Endodermal cell (in vitro differentiated cells): ENCODE measurements around the gene TSR2. TPM values are rescaled to one million over a fixed set of nuclear protein-coding genes. Genes with fewer than 3 reads are reported as not detected.
A peak's percentile ranks its signal among the peaks of the same experiment; 100 is the strongest.

Experiments
- DNase-seq: peaks from one replicate; pipeline ENCODE4 v3.0.0-alpha.2; 2017
- H3K27ac ChIP-seq: 2 replicates; pipeline ENCODE4 v1.5.1; 2013; ENCODE audit warnings: mild to moderate bottlenecking, low read depth, low read length, moderate library complexity
- H3K27me3 ChIP-seq: 2 replicates; pipeline ENCODE4 v1.6.1; 2013; ENCODE audit warnings: mild to moderate bottlenecking, low read length, moderate library complexity; ENCODE audit not compliant: insufficient read depth, control insufficient read depth, poor library complexity, severe bottlenecking
- H3K36me3 ChIP-seq: 2 replicates; pipeline ENCODE4 v1.7.0; 2013; ENCODE audit warnings: mild to moderate bottlenecking, low read length, moderate library complexity; ENCODE audit not compliant: control insufficient read depth, insufficient read depth
- H3K4me1 ChIP-seq: one replicate; pipeline ENCODE4 v1.7.0; 2013; ENCODE audit warnings: low read length; ENCODE audit not compliant: control insufficient read depth, insufficient read depth
- H3K4me3 ChIP-seq: 2 replicates; pipeline ENCODE4 v1.5.1; 2013; ENCODE audit warnings: mild to moderate bottlenecking, low read length, moderate library complexity
- H3K9ac ChIP-seq: 2 replicates; pipeline ENCODE4 v1.6.1; 2013; ENCODE audit warnings: mild to moderate bottlenecking, low read length, moderate library complexity; ENCODE audit not compliant: poor library complexity, severe bottlenecking; ENCODE audit errors: extremely low read depth
- H3K9me3 ChIP-seq: 2 replicates; pipeline ENCODE4 v1.6.1; 2013; ENCODE audit warnings: mild to moderate bottlenecking, low read length, moderate library complexity; ENCODE audit not compliant: control insufficient read depth
- H3K27ac Mint-ChIP-seq: 2 replicates; pipeline ENCODE4 v1.8.0; 2020; ENCODE audit warnings: mixed read lengths
- H3K27me3 Mint-ChIP-seq: 2 replicates; pipeline ENCODE4 v1.8.0; 2021; ENCODE audit warnings: mild to moderate bottlenecking, mixed read lengths; ENCODE audit not compliant: insufficient read depth
- H3K36me3 Mint-ChIP-seq: 2 replicates; pipeline ENCODE4 v1.8.0; 2020; ENCODE audit warnings: low read depth, mixed read lengths
- H3K4me1 Mint-ChIP-seq: 2 replicates; pipeline ENCODE4 v1.8.0; 2020; ENCODE audit warnings: mixed read lengths
- H3K4me3 Mint-ChIP-seq: 2 replicates; pipeline ENCODE4 v1.8.0; 2020; ENCODE audit warnings: mild to moderate bottlenecking, moderate library complexity, mixed read lengths
- H3K9me3 Mint-ChIP-seq: 2 replicates; pipeline ENCODE4 v1.8.0; 2020; ENCODE audit warnings: mild to moderate bottlenecking, mixed read lengths
- CTCF ChIP-seq: fragments of 200-600 bp; sonication (generic); conservative IDR thresholded peaks from 2 replicates; pipeline ENCODE4 v1.5.0; 2021; ENCODE audit warnings: antibody characterized with exemption, mild to moderate bottlenecking
- WGBS, 2 experiments: methylation state at CpG; one replicate each; pipeline versions ENCODE4 v1.1.5 to v1.1.7; 2013; ENCODE audit warnings: missing lambda C conversion rate in 2 of 2, mixed read lengths in 1 of 2; ENCODE audit not compliant: insufficient coverage in 1 of 2, insufficient read length in 1 of 2; 5-methylcytosine and 5-hydroxymethylcytosine counted together
- total RNA-seq, 2 donors: library from RNA; stranded (reverse); fragmentation: NEBNext Ultra II Directional in 1 of 2; extraction: Animal tissue kit (Norgen Biotek cat#: 25700) in 1 of 2; gene quantifications; 2 replicates in 1 of 2; 3 replicates in 1 of 2; pipeline ENCODE4 v1.2.1, GENCODE V29; 2021

Gene TSR2
- total RNA-seq, 2 donors from 2014 or later: 41.3 to 54.0 TPM

GRCh38 chrX:54479136-54480111 is 39.2 kb downstream of the TSR2 start:
- peak; percentile 83 for DNase-seq
- no peak overlapping the region for H3K4me3 ChIP-seq
- H3K9ac ChIP-seq: no peak overlapping the region
- TF ChIP-seq CTCF: no peak
- Mint-ChIP-seq H3K9me3 (peaks cover 60% of the 10 kb centered on the region), H3K4me1 (peaks cover 23% of the 10 kb centered on the region), H3K27me3 (no peaks in the 10 kb centered on the region), H3K4me3 (no peak overlapping the region), H3K36me3 (peaks cover 5% of the 10 kb centered on the region), H3K27ac (peak overlapping the region; percentile 48)
- H3K9me3 ChIP-seq: no peaks in the 10 kb centered on the region
- H3K27ac ChIP-seq: peak overlapping the region; percentile 38
- peaks cover 5% of the 10 kb centered on the region for H3K4me1 ChIP-seq
- 26 to 80% methylated on average over 1 to 5 of the region's 9 CpGs for WGBS, 2 experiments
- no peaks in the 10 kb centered on the region for H3K27me3 ChIP-seq
- H3K36me3 ChIP-seq: no peaks in the 10 kb centered on the region

GRCh38 chrX:54482839-54483593 is 42.8 kb downstream of the TSR2 start:
- H3K9me3 Mint-ChIP-seq: peaks cover 48% of the 10 kb centered on the region
- H3K9ac ChIP-seq: no peak overlapping the region
- no peak for TF ChIP-seq CTCF
- no peak overlapping the region for H3K4me3 ChIP-seq
- no peaks in the 10 kb centered on the region for H3K36me3 Mint-ChIP-seq
- no peak overlapping the region for H3K27ac ChIP-seq
- H3K4me1 ChIP-seq: peaks cover 5% of the 10 kb centered on the region
- no peak overlapping the region for H3K27ac Mint-ChIP-seq
- H3K27me3 Mint-ChIP-seq: no peaks in the 10 kb centered on the region
- no peaks in the 10 kb centered on the region for H3K36me3 ChIP-seq
- peak; percentile 79 for DNase-seq
- 40 to 49% methylated on average over 3 to 16 of the region's 21 CpGs for WGBS, 2 experiments
- H3K4me3 Mint-ChIP-seq: no peak overlapping the region
- H3K4me1 Mint-ChIP-seq: peaks cover 23% of the 10 kb centered on the region
- H3K9me3 ChIP-seq: no peaks in the 10 kb centered on the region
- no peaks in the 10 kb centered on the region for H3K27me3 ChIP-seq

GRCh38 chrX:54483946-54484345 is 43.7 kb downstream of the TSR2 start:
- DNase-seq: no peak
- Mint-ChIP-seq H3K4me1 (peaks cover 23% of the 10 kb centered on the region), H3K27me3 (no peaks in the 10 kb centered on the region), H3K36me3 (no peaks in the 10 kb centered on the region), H3K27ac (no peak overlapping the region), H3K4me3 (no peak overlapping the region), H3K9me3 (peaks cover 49% of the 10 kb centered on the region)
- no peak for TF ChIP-seq CTCF
- Histone ChIP-seq H3K27me3 (no peaks in the 10 kb centered on the region), H3K4me1 (peaks cover 4% of the 10 kb centered on the region), H3K4me3 (no peak overlapping the region), H3K36me3 (no peaks in the 10 kb centered on the region), H3K9ac (no peak overlapping the region), H3K27ac (peak overlapping the region; percentile 38), H3K9me3 (no peaks in the 10 kb centered on the region)
- WGBS, 2 experiments: 84% methylated on average over 9 of the region's 9 CpGs; no CpG with 5 or more reads in 1 of the 2 experiments
